AG08396 (cell line): ENCODE measurements around the gene PDE1A.

Experiments used
- DNase-seq: peaks from one replicate; pipeline ENCODE4 v3.0.0; 2012; ENCODE audit warnings: low spot score, mixed read lengths

PDE1A gene

GRCh38 chr2:182128821-182129707 is 297.8 kb downstream of the PDE1A start:
- DNase-seq = no peak

- DNase-seq = no peak
These were observed 309.6 kb downstream of the PDE1A start for GRCh38 chr2:182117196-182117595.

GRCh38 chr2:182116774-182117173 is 310.1 kb downstream of the PDE1A start:
- no peak for DNase-seq

- DNase-seq = no peak
These were observed 311.6 kb downstream of the PDE1A start for GRCh38 chr2:182115258-182115657.

GRCh38 chr2:182113334-182113733 is 313.5 kb downstream of the PDE1A start:
- DNase-seq = no peak

- DNase-seq = no peak
These were observed 316.5 kb downstream of the PDE1A start for GRCh38 chr2:182110347-182110746.

GRCh38 chr2:182103526-182103925 is 323.3 kb downstream of the PDE1A start:
- DNase-seq = no peak

GRCh38 chr2:182101263-182101662 is 325.6 kb downstream of the PDE1A start:
- DNase-seq = no peak

GRCh38 chr2:182098648-182099047 is 328.2 kb downstream of the PDE1A start:
- no peak for DNase-seq

- DNase-seq = no peak
These were observed 329.2 kb downstream of the PDE1A start for GRCh38 chr2:182097571-182098164.

- no peak for DNase-seq
These were observed 336.4 kb downstream of the PDE1A start for GRCh38 chr2:182090486-182090885.
